ENCODE data around the gene SMAD1. TPM values are rescaled to one million over a fixed set of nuclear protein-coding genes. Genes with fewer than 3 reads are reported as not detected.

Gene SMAD1
- total RNA-seq, 1 experiment from 2014 or later, result 21.1 TPM

- no peak overlapping the region for H3K4me2 ChIP-seq (ENCODE audit: insufficient read depth, insufficient read length, low read length)
- H3K14ac ChIP-seq (ENCODE audit: insufficient read depth, low read length), result no peak overlapping the region
- H2BK15ac ChIP-seq (ENCODE audit: low read depth, low read length), result no peak overlapping the region
- WGBS (ENCODE audit: extremely low coverage, insufficient read length, low lambda C conversion rate), result no CpG with 5 or more reads among the region's 4 CpGs
- no peak overlapping the region for H4K8ac ChIP-seq (replicated peaks; ENCODE audit: insufficient read length, low read depth, low read length)
- H3K27me3 ChIP-seq (ENCODE audit: insufficient read depth, low read length), result no peaks in the 10 kb centered on the region
- no peak overlapping the region for H4K5ac ChIP-seq (ENCODE audit: insufficient read length, low read depth, low read length)
- DNase-seq, result no peak
- no peak overlapping the region for H2BK20ac ChIP-seq (ENCODE audit: low read depth, low read length, poor library complexity, severe bottlenecking)
- H3K9me3 ChIP-seq (ENCODE audit: control insufficient read depth, low read depth, low read length), result peaks cover 10% of the 10 kb centered on the region
- H3K9me3 Mint-ChIP-seq, result peaks cover 26 to 29% of the 10 kb centered on the region in 2 experiments
- no peak overlapping the region for H3K56ac ChIP-seq (ENCODE audit: insufficient read length, low read depth, low read length)
- H4K91ac ChIP-seq (ENCODE audit: insufficient read length, low read depth, low read length), result no peak overlapping the region
- H2AFZ ChIP-seq (ENCODE audit: low read length), result no peak overlapping the region
- H2BK120ac ChIP-seq (ENCODE audit: low read depth, low read length, poor library complexity, severe bottlenecking), result no peak overlapping the region
- TF ChIP-seq, protein P1, sequence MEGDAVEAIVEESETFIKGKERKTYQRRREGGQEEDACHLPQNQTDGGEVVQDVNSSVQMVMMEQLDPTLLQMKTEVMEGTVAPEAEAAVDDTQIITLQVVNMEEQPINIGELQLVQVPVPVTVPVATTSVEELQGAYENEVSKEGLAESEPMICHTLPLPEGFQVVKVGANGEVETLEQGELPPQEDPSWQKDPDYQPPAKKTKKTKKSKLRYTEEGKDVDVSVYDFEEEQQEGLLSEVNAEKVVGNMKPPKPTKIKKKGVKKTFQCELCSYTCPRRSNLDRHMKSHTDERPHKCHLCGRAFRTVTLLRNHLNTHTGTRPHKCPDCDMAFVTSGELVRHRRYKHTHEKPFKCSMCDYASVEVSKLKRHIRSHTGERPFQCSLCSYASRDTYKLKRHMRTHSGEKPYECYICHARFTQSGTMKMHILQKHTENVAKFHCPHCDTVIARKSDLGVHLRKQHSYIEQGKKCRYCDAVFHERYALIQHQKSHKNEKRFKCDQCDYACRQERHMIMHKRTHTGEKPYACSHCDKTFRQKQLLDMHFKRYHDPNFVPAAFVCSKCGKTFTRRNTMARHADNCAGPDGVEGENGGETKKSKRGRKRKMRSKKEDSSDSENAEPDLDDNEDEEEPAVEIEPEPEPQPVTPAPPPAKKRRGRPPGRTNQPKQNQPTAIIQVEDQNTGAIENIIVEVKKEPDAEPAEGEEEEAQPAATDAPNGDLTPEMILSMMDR (conservative IDR thresholded peaks at IDR 0.05), result no peak
- H3K27me3 Mint-ChIP-seq (ENCODE audit: low read depth), result peaks cover 3% of the 10 kb centered on the region
- H3K18ac ChIP-seq (ENCODE audit: insufficient read length, low read depth, low read length), result no peak overlapping the region
- no peaks in the 10 kb centered on the region for H3K79me2 ChIP-seq (ENCODE audit: insufficient read depth, low read length)
- H3K36me3 Mint-ChIP-seq (ENCODE audit: insufficient read depth in 1 of 3, low read depth in 3 of 3), result peaks cover 12 to 35% (median 26%) of the 10 kb centered on the region in 3 experiments
- no peak overlapping the region for H3K4me3 Mint-ChIP-seq
- H3K79me1 ChIP-seq (ENCODE audit: insufficient read depth, low read depth, low read length, poor library complexity, severe bottlenecking), result no peaks in the 10 kb centered on the region
- H4K20me1 ChIP-seq (ENCODE audit: control insufficient read depth, insufficient read depth, insufficient read length), result no peaks in the 10 kb centered on the region
- no peak overlapping the region for H3K27ac ChIP-seq (ENCODE audit: insufficient read length, low read depth, low read length)
- no peak overlapping the region for H3K27ac Mint-ChIP-seq
- no peaks in the 10 kb centered on the region for H3K4me1 ChIP-seq (ENCODE audit: insufficient read depth, low read length)
- no peak overlapping the region for H2AK5ac ChIP-seq (ENCODE audit: insufficient read length, low read length)
- no peaks in the 10 kb centered on the region for H3K23me2 ChIP-seq (ENCODE audit: insufficient read length, low read depth, low read length, poor library complexity, severe bottlenecking)
- no peak overlapping the region for H3K4ac ChIP-seq (ENCODE audit: low read depth, low read length)
- H3T11ph ChIP-seq (ENCODE audit: low read length), result no peak overlapping the region
- no peak overlapping the region for H3K9ac ChIP-seq (ENCODE audit: extremely low read depth, insufficient read length, low read length)
- H3K4me1 Mint-ChIP-seq, result no peaks in the 10 kb centered on the region
- H2BK5ac ChIP-seq (ENCODE audit: insufficient read length, low read length), result no peak overlapping the region
- no peak overlapping the region for H3K23ac ChIP-seq (ENCODE audit: insufficient read length, low read depth, low read length)
- no peak overlapping the region for H2BK12ac ChIP-seq (ENCODE audit: insufficient read length, low read depth, low read length)
These were observed 8.4 kb upstream of the SMAD1 start for GRCh38 chr4:145473203-145473602.
